ENCODE results near the gene EPB41L2.
"Not testable (repeated sequence)": the region's sequence is repeated elsewhere in the genome, so short reads cannot be mapped to it uniquely, and the experiment has no call there.

Gene EPB41L2

GRCh38 chr6:131001945-131002660 is 60.9 kb downstream of the EPB41L2 start:
- no peak for DNase-seq

- no peak for DNase-seq
Measured at GRCh38 chr6:131001111-131001736, 61.8 kb downstream of the EPB41L2 start.

GRCh38 chr6:131000544-131000943 is 62.5 kb downstream of the EPB41L2 start:
- no peak for DNase-seq

- peak in 1 of 2 experiments; percentile 52 for DNase-seq
Measured at GRCh38 chr6:130997061-130997753, 65.8 kb downstream of the EPB41L2 start.

- DNase-seq = no peak
Measured at GRCh38 chr6:130996635-130997034, 66.4 kb downstream of the EPB41L2 start.

GRCh38 chr6:130995783-130996447 is 67.1 kb downstream of the EPB41L2 start:
- DNase-seq = no peak

- no peak for DNase-seq
Measured at GRCh38 chr6:130994319-130995097, 68.5 kb downstream of the EPB41L2 start.

GRCh38 chr6:130993292-130993765 is 69.7 kb downstream of the EPB41L2 start:
- DNase-seq = no peak

GRCh38 chr6:130991422-130992137 is 71.5 kb downstream of the EPB41L2 start:
- DNase-seq = no peak

- not testable (repeated sequence) for DNase-seq
Measured at GRCh38 chr6:130987539-130987938, 75.5 kb downstream of the EPB41L2 start.

GRCh38 chr6:130985115-130985514 is 77.9 kb downstream of the EPB41L2 start:
- no peak for DNase-seq

GRCh38 chr6:130982941-130983456 is 80.0 kb downstream of the EPB41L2 start:
- no peak for DNase-seq

GRCh38 chr6:130982135-130982534 is 80.9 kb downstream of the EPB41L2 start:
- no peak for DNase-seq

- DNase-seq = no peak
Measured at GRCh38 chr6:130981409-130981808, 81.6 kb downstream of the EPB41L2 start.

GRCh38 chr6:130980310-130981032 is 82.6 kb downstream of the EPB41L2 start:
- no peak for DNase-seq

- peak; percentile 33 to 38 for DNase-seq
Measured at GRCh38 chr6:130978660-130979396, 84.2 kb downstream of the EPB41L2 start.

GRCh38 chr6:130978180-130978579 is 84.9 kb downstream of the EPB41L2 start:
- DNase-seq = no peak

GRCh38 chr6:130975325-130975724 is 87.7 kb downstream of the EPB41L2 start:
- DNase-seq = no peak

- DNase-seq = no peak
Measured at GRCh38 chr6:130973521-130974277, 89.3 kb downstream of the EPB41L2 start.
